ENCODE data around the gene NDUFB2. TPM values are rescaled to one million over a fixed set of nuclear protein-coding genes. Genes with fewer than 3 reads are reported as not detected.
"Not testable (repeated sequence)": the region's sequence is repeated elsewhere in the genome, so short reads cannot be mapped to it uniquely, and the experiment has no call there.

The NDUFB2 gene
- total RNA-seq, 1 experiment from 2014 or later, result 240 TPM

DNA sequence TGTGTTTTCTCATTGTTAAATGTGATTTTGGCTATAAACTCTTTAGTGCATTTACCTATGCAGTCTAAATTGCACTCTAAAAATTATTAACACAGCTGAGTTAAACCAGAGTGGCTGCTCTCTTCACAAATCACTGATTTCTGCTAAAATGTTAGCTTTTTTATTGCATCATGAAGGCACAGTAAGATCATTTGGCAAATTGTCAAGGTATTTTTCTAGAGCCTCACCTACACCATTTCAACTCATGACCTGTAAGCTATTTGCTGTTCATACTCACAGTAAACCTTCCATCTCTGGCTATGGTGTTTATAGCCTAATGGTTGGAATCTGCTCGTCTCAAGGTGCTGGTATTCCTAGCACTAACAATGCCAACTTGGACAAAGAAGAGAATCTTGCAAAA, 25.7 kb downstream of the NDUFB2 start:
- DNase-seq (ENCODE audit: low spot score), result no peak
- in situ Hi-C loops (cut with HindIII; ENCODE audit: low sequenced_read_pairs), result no loop called here

- in situ Hi-C loops (cut with HindIII; ENCODE audit: low sequenced_read_pairs), result no loop called here
- DNase-seq (ENCODE audit: low spot score), result no peak
These were observed 26.5 kb downstream of the NDUFB2 start for GRCh38 chr7:140723006-140723405.

DNA sequence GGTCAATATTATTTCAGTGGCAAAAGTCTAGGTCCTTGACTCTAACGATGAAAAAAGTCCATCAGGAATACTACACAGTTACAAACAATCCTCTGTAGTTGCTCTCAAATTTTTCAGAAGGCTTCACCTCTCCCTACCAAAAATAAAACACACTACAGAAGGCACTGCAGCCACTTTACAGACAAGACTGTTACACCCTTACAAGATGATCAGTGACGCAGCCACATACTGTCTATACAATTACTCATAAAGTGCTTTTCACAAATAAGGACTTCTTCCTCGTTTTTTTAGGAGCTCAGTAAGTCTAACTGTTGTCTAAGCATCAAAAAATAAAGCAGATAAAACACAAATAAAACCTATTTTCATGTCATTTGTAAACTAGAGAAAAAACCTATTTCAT, 27.1 kb downstream of the NDUFB2 start:
- in situ Hi-C loops (cut with HindIII; ENCODE audit: low sequenced_read_pairs), result no loop called here
- DNase-seq (ENCODE audit: low spot score), result no peak

- in situ Hi-C loops (cut with HindIII; ENCODE audit: low sequenced_read_pairs), result no loop called here
These were observed 28.2 kb downstream of the NDUFB2 start for GRCh38 chr7:140724706-140725105.

GRCh38 chr7:140726281-140726680, 29.8 kb downstream of the NDUFB2 start:
- in situ Hi-C loops (cut with HindIII; ENCODE audit: low sequenced_read_pairs), result no loop called here
- peak; percentile 43 for DNase-seq (ENCODE audit: low spot score)

More at GRCh38 chr7:140724706-140725105, 28.2 kb downstream of the NDUFB2 start:
- no peak for DNase-seq (ENCODE audit: low spot score)

DNA sequence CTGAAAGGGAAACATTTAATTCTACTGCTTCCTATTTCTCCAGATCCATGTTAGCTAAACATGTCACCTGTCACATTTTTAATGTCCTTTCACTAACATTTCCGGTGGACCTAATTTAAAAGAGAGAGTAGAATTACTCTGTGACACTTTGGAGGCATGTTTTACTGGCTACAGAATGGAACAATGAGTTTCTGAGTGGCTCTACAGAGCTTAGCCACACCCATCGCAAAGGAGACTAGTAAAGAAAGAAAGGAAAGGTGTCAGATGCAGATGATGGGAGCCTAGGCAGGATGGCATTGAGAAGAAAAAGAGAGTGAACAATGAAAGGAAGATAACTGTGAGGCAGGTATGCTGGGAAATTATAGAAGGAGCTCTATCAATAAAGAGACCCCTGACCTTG, 35.9 kb downstream of the NDUFB2 start:
- DNase-seq (ENCODE audit: low spot score), result no peak
- in situ Hi-C loops (cut with HindIII; ENCODE audit: low sequenced_read_pairs), result no loop called here

DNA sequence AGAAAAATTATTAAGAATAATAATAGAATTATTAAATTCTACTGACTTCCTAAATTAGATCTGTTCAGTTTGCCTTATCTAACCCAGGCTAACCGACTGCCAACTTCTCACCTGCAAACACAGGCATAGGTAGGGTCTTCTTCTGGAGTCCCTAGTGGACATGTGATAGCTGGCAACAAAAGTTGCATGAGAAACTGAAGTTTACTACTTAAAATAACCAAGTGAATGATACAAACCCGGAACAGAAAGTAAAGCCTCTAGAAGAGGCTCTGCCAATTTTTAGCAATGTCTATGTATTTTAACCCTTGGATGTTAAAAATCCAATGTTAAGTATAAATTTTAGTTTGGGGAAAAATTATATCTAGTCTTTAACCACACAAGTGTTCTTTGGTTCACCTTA, 37.6 kb downstream of the NDUFB2 start:
- in situ Hi-C loops (cut with HindIII; ENCODE audit: low sequenced_read_pairs), result no loop called here
- no peak for DNase-seq (ENCODE audit: low spot score)

DNA sequence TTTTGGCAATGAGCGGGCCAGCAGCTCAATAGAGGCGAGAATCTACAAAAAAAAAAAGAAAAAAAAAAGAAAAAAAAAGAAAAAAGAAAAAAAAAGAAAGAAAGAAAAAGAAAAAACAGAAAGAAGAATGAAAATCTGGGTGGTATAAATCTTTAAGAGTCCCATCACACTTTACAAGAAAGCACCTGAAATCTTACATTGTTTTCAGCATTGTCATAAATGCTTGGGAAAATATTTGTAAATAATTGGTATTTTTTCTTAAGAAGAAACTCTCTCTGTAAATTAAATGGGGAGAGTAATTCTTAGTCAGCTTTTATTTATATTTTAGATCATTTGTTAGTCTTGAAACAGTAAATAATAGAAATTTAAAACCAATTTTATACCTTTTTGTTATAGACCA, 38.2 kb downstream of the NDUFB2 start:
- in situ Hi-C loops (cut with HindIII; ENCODE audit: low sequenced_read_pairs), result no loop called here
- no peak for DNase-seq (ENCODE audit: low spot score)

- no peak for DNase-seq (ENCODE audit: low spot score)
- in situ Hi-C loops (cut with HindIII; ENCODE audit: low sequenced_read_pairs), result no loop called here
These were observed 41.8 kb downstream of the NDUFB2 start for GRCh38 chr7:140738280-140738679.

- DNase-seq (ENCODE audit: low spot score); in situ Hi-C loops (cut with HindIII; ENCODE audit: low sequenced_read_pairs): not testable (repeated sequence)
These were observed 46.7 kb downstream of the NDUFB2 start for GRCh38 chr7:140743255-140743654.

GRCh38 chr7:140744005-140744404, 47.5 kb downstream of the NDUFB2 start:
- in situ Hi-C loops (cut with HindIII; ENCODE audit: low sequenced_read_pairs), result no loop called here
- no peak for DNase-seq (ENCODE audit: low spot score)

DNA sequence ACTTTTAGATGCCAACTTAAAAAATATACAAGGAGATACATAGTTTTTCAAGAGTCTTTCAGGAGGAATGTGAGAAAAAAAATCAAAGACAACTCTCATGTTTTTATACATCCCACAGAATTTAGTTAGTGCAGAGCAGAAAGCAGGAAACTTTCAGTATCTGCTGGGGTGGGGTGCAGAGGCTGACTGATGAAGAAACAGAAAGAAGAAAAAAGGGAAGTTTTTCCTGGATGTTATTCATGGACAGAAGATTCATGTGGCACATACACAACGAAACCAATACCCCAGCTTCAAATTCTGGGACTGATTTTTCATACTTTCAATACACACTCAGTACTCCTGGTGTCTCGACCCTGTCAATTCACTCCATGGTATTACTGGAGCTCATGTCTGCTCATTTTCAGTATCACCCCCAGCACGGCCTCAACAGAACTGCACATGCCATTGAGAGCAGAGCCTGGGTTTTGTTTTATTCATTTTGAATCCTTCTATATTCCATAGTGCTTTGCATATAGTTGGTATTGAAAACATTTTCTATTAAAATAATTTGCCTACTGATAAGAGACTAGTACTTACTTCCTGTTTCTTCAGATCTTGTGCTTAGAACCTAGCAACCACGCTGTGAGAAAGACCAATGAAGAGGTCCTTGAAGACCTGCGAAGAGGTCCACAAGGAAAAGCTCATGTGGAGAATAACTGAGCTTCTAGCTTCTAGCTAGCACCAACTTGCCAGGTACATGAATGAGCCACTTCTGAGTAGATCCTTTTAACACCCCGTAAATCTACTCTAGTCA, 49.0 kb downstream of the NDUFB2 start:
- DNase-seq (ENCODE audit: low spot score), result no peak
- in situ Hi-C loops (cut with HindIII; ENCODE audit: low sequenced_read_pairs), result no loop called here

- DNase-seq (ENCODE audit: low spot score), result no peak
- in situ Hi-C loops (cut with HindIII; ENCODE audit: low sequenced_read_pairs), result no loop called here
These were observed 50.2 kb downstream of the NDUFB2 start for GRCh38 chr7:140746751-140747150.

- DNase-seq (ENCODE audit: low spot score), result no peak
- in situ Hi-C loops (cut with HindIII; ENCODE audit: low sequenced_read_pairs), result no loop called here
These were observed 56.0 kb downstream of the NDUFB2 start for GRCh38 chr7:140752533-140752932.

GRCh38 chr7:140754506-140754905, 58.0 kb downstream of the NDUFB2 start:
- in situ Hi-C loops (cut with HindIII; ENCODE audit: low sequenced_read_pairs), result no loop called here
- no peak for DNase-seq (ENCODE audit: low spot score)

Other genes starting within 250 kb of the NDUFB2 start
- gene MKRN1, start 217.2 kb upstream of the NDUFB2 start, total RNA-seq (2014; rRNA removed; shearing (Covaris generic)), result 54.2 and 81.9 TPM in 2 replicates
- 7.9 and 13.4 TPM in 2 replicates for gene DENND2A, start 55.9 kb upstream of the NDUFB2 start, total RNA-seq (2014; rRNA removed; shearing (Covaris generic))
- 22.3 and 26.3 TPM in 2 replicates for gene ADCK2, start 23.8 kb upstream of the NDUFB2 start, total RNA-seq (2014; rRNA removed; shearing (Covaris generic))
- gene BRAF, start 228.2 kb downstream of the NDUFB2 start, total RNA-seq (2014; rRNA removed; shearing (Covaris generic)), result 11.4 and 20.0 TPM in 2 replicates